Hepatocyte (in vitro differentiated cells): ENCODE measurements around the gene SOX8.
"Not testable (repeated sequence)": the region's sequence is repeated elsewhere in the genome, so short reads cannot be mapped to it uniquely, and the experiment has no call there.

Source experiments
- CTCF ChIP-seq: fragments of 200-600 bp; sonication (generic); IDR thresholded peaks from 2 replicates; pipeline ENCODE4 v1.5.1; 2016; ENCODE audit warnings: antibody characterized with exemption, mild to moderate bottlenecking; ENCODE audit not compliant: poor library complexity
- EZH2 ChIP-seq: fragments of 200-600 bp; sonication (generic); IDR thresholded peaks from 2 replicates; pipeline ENCODE4 v1.6.1; 2016; ENCODE audit warnings: antibody characterized with exemption, mild to moderate bottlenecking, borderline replicate concordance
- EZH2phosphoT487 ChIP-seq: fragments of 200-600 bp; sonication (generic); IDR thresholded peaks from one replicate; pipeline ENCODE4 v1.6.1; 2018; ENCODE audit warnings: antibody characterized with exemption, mild to moderate bottlenecking, low read depth, moderate library complexity; ENCODE audit not compliant: unreplicated experiment, severe bottlenecking

DNA sequence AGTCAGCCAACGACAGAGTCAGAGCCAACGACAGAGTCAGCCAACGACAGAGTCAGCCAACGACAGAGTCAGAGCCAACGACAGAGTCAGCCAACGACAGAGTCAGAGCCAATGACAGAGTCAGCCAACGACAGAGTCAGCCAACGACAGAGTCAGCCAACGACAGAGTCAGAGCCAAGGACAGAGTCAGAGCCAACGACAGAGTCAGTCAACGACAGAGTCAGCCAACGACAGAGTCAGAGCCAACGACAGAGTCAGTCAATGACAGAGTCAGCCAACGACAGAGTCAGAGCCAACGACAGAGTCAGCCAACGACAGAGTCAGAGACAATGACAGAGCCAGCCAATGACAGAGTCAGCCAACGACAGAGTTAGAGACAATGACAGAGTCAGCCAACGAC, 32.8 kb upstream of the SOX8 start:
- not testable (repeated sequence) for TF ChIP-seq CTCF, EZH2, EZH2phosphoT487
